Skin of body (tissue), 2 donors: Measurements from ENCODE around the gene CDYL. TPM values are rescaled to one million over a fixed set of nuclear protein-coding genes. Genes with fewer than 3 reads are reported as not detected.
"Not testable (repeated sequence)": the region's sequence is repeated elsewhere in the genome, so short reads cannot be mapped to it uniquely, and the experiment has no call there.

Experiments used
- DNase-seq: peaks from one replicate; lab custom pipeline; 2025; lab: John Stamatoyannopoulos, UW
- total RNA-seq: library from RNA; depleted of rRNA; stranded (reverse); fragments of >200 nt; gene quantifications from one replicate; pipeline ENCODE4 v1.2.3, GENCODE V29; 2014

CDYL gene
- total RNA-seq, 1 donor from 2014 or later, result 24.8 TPM

- no peak for DNase-seq
Measured at GRCh38 chr6:4844108-4844507, 67.9 kb downstream of the CDYL start.

GRCh38 chr6:4846387-4846786, 70.2 kb downstream of the CDYL start:
- DNase-seq, result no peak

- DNase-seq, result no peak
Measured at GRCh38 chr6:4848382-4849068, 72.3 kb downstream of the CDYL start.

- DNase-seq, result no peak
Measured at GRCh38 chr6:4849226-4850022, 73.2 kb downstream of the CDYL start.

GRCh38 chr6:4851035-4851434, 74.8 kb downstream of the CDYL start:
- DNase-seq, result no peak

GRCh38 chr6:4852186-4852585, 76.0 kb downstream of the CDYL start:
- not testable (repeated sequence) for DNase-seq

- DNase-seq, result no peak
Measured at GRCh38 chr6:4852938-4853337, 76.7 kb downstream of the CDYL start.

- DNase-seq, result no peak
Measured at GRCh38 chr6:4853349-4853748, 77.1 kb downstream of the CDYL start.

- no peak for DNase-seq
Measured at GRCh38 chr6:4853782-4854511, 77.7 kb downstream of the CDYL start.

GRCh38 chr6:4856785-4857184, 80.6 kb downstream of the CDYL start:
- DNase-seq, result no peak

- DNase-seq, result no peak
Measured at GRCh38 chr6:4858194-4859015, 82.2 kb downstream of the CDYL start.

- DNase-seq, result no peak
Measured at GRCh38 chr6:4860387-4860786, 84.2 kb downstream of the CDYL start.

- DNase-seq, result no peak
Measured at GRCh38 chr6:4861564-4861963, 85.4 kb downstream of the CDYL start.

- DNase-seq, result no peak
Measured at GRCh38 chr6:4864519-4864918, 88.3 kb downstream of the CDYL start.

GRCh38 chr6:4865006-4865405, 88.8 kb downstream of the CDYL start:
- DNase-seq, result not testable (repeated sequence)

GRCh38 chr6:4870821-4871494, 94.8 kb downstream of the CDYL start:
- no peak for DNase-seq

GRCh38 chr6:4871825-4872224, 95.6 kb downstream of the CDYL start:
- no peak for DNase-seq

GRCh38 chr6:4872841-4873240, 96.6 kb downstream of the CDYL start:
- DNase-seq, result no peak

- no peak for DNase-seq
Measured at GRCh38 chr6:4873928-4874327, 97.7 kb downstream of the CDYL start.

GRCh38 chr6:4879741-4880275, 103.6 kb downstream of the CDYL start:
- DNase-seq, result no peak

- no peak for DNase-seq
Measured at GRCh38 chr6:4880363-4880762, 104.2 kb downstream of the CDYL start.
